HCT116 (cell line): Measurements from ENCODE around the gene MICAL3.

Experiments used
- ATF3 ChIP-seq: IDR thresholded peaks from 2 replicates; pipeline ENCODE4 v1.6.1; 2012
- CBX3 ChIP-seq: IDR thresholded peaks from 2 replicates; pipeline ENCODE4 v1.6.1; 2012; ENCODE audit warnings: low read depth
- CTCF ChIP-seq, 3 experiments: fragments of 200-600 bp in 1 of 3; sonication (generic) in 1 of 3; IDR thresholded peaks in 2 of 3; conservative IDR thresholded peaks in 1 of 3; 2 replicates each; pipeline ENCODE4 v1.5.1; 2012 to 2017; ENCODE audit warnings: low read depth in 2 of 3, low read length in 2 of 3, antibody characterized with exemption in 1 of 3, borderline replicate concordance in 1 of 3, control low read depth in 1 of 3, mild to moderate bottlenecking in 1 of 3, mixed read lengths in 1 of 3, mixed run types in 1 of 3, moderate library complexity in 1 of 3; ENCODE audit not compliant: insufficient read depth in 1 of 3
- EGR1 ChIP-seq: IDR thresholded peaks from 2 replicates; pipeline ENCODE4 v1.6.1; 2012; ENCODE audit warnings: low read depth
- ELF1 ChIP-seq: IDR thresholded peaks from 2 replicates; pipeline ENCODE4 v1.6.1; 2012; ENCODE audit warnings: low read depth, borderline replicate concordance
- EZH2 ChIP-seq: fragments of 200-600 bp; sonication (generic); IDR thresholded peaks from 2 replicates; pipeline ENCODE4 v1.6.1; 2017; ENCODE audit warnings: antibody characterized with exemption, mixed run types
- JUND ChIP-seq: IDR thresholded peaks from 2 replicates; pipeline ENCODE4 v1.6.1; 2012
- MAX ChIP-seq: IDR thresholded peaks from 2 replicates; pipeline ENCODE4 v1.6.1; 2012
- POLR2AphosphoS5 ChIP-seq: IDR thresholded peaks from 2 replicates; pipeline ENCODE4 v1.6.1; 2011; ENCODE audit warnings: mild to moderate bottlenecking, low read depth, low read length, moderate library complexity
- SP1 ChIP-seq: IDR thresholded peaks from 2 replicates; pipeline ENCODE4 v1.6.1; 2012; ENCODE audit warnings: low read depth
- ZFX ChIP-seq: fragments of 450-650 bp; IDR thresholded peaks from 2 replicates; pipeline ENCODE4 v1.6.1; 2017

GRCh38 chr22:17853073-17853472 is 171.3 kb downstream of the MICAL3 start:
- no peak for TF ChIP-seq ATF3
- TF ChIP-seq CTCF (IDR thresholded peaks at IDR 0.05 in 2 of 3, conservative IDR thresholded peaks at IDR 0.05 in 1 of 3; ENCODE audit: borderline replicate concordance in 1 of 3, insufficient read depth in 1 of 3, low read depth in 2 of 3, low read length in 2 of 3) = no peak
- no peak for TF ChIP-seq POLR2AphosphoS5
- no peak for TF ChIP-seq JUND
- TF ChIP-seq MAX = no peak
- TF ChIP-seq ELF1 = no peak
- TF ChIP-seq EZH2 = no peak
- TF ChIP-seq CBX3 = no peak
- no peak for TF ChIP-seq ZFX
- no peak for TF ChIP-seq SP1
- no peak for TF ChIP-seq EGR1
